ENCODE measurements around the gene SLC25A43.

The SLC25A43 gene

GRCh38 chrX:119502727-119503483 lies 103.8 kb downstream of the SLC25A43 start:
- Histone ChIP-seq H3K27ac (ENCODE audit: low read depth, low read length) (no peak overlapping the region), H3K4me3 (ENCODE audit: low read depth in 1 of 2, low read length in 2 of 2) (no peak overlapping the region), H3K9me3 (ENCODE audit: low read length) (no peaks in the 10 kb centered on the region), H3K9ac (ENCODE audit: low read length) (no peak overlapping the region), H3K4me1 (ENCODE audit: insufficient read depth, low read length) (no peaks in the 10 kb centered on the region), H3K27me3 (ENCODE audit: control insufficient read depth in 1 of 2, insufficient read depth in 2 of 2, low read length in 2 of 2) (peaks cover 0 to 4% of the 10 kb centered on the region in 2 donors), H3K36me3 (ENCODE audit: insufficient read depth, low read length) (no peaks in the 10 kb centered on the region)

- H3K9ac ChIP-seq (ENCODE audit: low read length) = no peak overlapping the region
- H3K27ac ChIP-seq (ENCODE audit: low read depth, low read length) = no peak overlapping the region
Measured at GRCh38 chrX:119503484-119503861, 104.3 kb downstream of the SLC25A43 start.

More at GRCh38 chrX:119503484-119503861, 104.3 kb downstream of the SLC25A43 start:
- Histone ChIP-seq H3K4me3 (ENCODE audit: low read depth in 1 of 2, low read length in 2 of 2) (no peak overlapping the region), H3K4me1 (ENCODE audit: insufficient read depth, low read length) (no peaks in the 10 kb centered on the region), H3K36me3 (ENCODE audit: insufficient read depth, low read length) (no peaks in the 10 kb centered on the region), H3K27me3 (ENCODE audit: control insufficient read depth in 1 of 2, insufficient read depth in 2 of 2, low read length in 2 of 2) (peaks cover 0 to 4% of the 10 kb centered on the region in 2 donors), H3K9me3 (ENCODE audit: low read length) (no peaks in the 10 kb centered on the region)
